D721Med (cell line): ENCODE results near the gene CD177.

Source experiments
- DNase-seq: peaks from one replicate; pipeline ENCODE4 v3.0.0; 2011; ENCODE audit warnings: low spot score; ENCODE audit not compliant: insufficient read length
- FAIRE-seq: peaks from 2 replicates; lab custom pipeline; 2011; peaks lifted over from hg19 to GRCh38; lab: Jason Lieb, UNC
- TF ChIP-seq, protein P1 (sequence below): IDR thresholded peaks from 2 replicates; pipeline ENCODE4 v1.5.1; 2012; ENCODE audit warnings: mild to moderate bottlenecking, control low read depth; ENCODE audit not compliant: insufficient read depth; ENCODE audit errors: missing control alignments

Gene CD177

GRCh38 chr19:43408043-43408442 is 54.6 kb downstream of the CD177 start:
- DNase-seq (no peak), FAIRE-seq (no peak)
- TF ChIP-seq, protein P1, sequence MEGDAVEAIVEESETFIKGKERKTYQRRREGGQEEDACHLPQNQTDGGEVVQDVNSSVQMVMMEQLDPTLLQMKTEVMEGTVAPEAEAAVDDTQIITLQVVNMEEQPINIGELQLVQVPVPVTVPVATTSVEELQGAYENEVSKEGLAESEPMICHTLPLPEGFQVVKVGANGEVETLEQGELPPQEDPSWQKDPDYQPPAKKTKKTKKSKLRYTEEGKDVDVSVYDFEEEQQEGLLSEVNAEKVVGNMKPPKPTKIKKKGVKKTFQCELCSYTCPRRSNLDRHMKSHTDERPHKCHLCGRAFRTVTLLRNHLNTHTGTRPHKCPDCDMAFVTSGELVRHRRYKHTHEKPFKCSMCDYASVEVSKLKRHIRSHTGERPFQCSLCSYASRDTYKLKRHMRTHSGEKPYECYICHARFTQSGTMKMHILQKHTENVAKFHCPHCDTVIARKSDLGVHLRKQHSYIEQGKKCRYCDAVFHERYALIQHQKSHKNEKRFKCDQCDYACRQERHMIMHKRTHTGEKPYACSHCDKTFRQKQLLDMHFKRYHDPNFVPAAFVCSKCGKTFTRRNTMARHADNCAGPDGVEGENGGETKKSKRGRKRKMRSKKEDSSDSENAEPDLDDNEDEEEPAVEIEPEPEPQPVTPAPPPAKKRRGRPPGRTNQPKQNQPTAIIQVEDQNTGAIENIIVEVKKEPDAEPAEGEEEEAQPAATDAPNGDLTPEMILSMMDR: no peak

DNA sequence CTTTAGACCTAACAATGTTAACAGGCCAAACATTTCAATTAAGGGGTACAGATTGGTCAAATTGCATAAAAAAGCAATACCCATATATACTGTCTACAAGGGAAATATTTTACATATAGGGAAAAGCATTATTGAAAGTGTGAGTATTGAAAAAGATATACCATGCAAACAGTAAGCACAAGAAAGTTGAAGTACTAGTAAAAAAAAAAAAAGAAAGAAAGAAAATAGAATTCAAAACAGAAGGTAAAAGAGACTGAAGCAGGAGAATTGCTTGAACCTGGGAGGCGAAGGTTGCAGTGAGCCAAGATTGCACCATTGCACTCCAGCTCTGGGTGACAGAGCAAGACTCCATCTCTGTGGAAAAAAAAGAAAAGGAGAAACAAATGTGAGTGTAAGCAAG is 55.9 kb downstream of the CD177 start:
- FAIRE-seq (no peak), DNase-seq (no peak)
- TF ChIP-seq, protein P1: no peak

GRCh38 chr19:43412441-43412840 is 59.0 kb downstream of the CD177 start:
- TF ChIP-seq, protein P1: no peak
- FAIRE-seq (no peak), DNase-seq (no peak)
